SHP77 (cell line): ENCODE measurements around the gene PPP1R12C.
A peak's percentile ranks its signal among the peaks of the same experiment; 100 is the strongest.

Experiments used
- DNase-seq, 2 experiments: peaks; one replicate each; lab custom pipeline; 2025; lab: John Stamatoyannopoulos, UW

PPP1R12C gene

DNA sequence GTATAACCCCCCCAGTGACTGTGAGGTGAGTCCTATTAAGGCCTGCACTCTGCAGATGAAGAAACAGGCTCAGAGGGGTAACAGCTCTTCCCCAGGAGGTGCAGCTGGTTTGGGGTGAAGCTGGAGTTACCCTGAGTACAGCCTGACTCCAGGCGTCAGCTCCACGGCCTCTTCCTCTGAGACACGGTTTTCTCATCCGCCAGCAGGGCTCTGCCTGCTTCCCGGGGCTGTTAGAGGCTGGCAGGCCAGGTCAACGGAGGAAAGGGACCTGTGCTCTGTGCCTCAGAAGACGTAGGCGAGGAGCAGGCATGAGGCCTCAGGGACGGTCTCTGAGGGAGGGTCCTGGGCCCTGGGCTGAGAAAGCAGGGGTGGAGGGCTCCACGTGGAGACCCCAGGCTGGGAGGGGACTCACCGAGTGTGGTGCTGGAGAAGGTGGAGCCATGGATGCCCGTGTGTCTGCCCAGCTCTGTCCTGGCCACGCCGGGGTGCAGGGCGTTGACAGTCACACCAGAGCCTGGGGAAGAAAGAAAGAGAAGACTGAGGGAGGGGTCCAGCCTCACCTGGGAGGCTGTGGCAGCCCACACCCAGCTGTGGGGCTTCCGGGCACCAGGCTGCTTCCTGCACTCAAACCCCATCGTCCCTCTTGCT is 70.3 kb downstream of the PPP1R12C start:
- DNase-seq: no peak

DNA sequence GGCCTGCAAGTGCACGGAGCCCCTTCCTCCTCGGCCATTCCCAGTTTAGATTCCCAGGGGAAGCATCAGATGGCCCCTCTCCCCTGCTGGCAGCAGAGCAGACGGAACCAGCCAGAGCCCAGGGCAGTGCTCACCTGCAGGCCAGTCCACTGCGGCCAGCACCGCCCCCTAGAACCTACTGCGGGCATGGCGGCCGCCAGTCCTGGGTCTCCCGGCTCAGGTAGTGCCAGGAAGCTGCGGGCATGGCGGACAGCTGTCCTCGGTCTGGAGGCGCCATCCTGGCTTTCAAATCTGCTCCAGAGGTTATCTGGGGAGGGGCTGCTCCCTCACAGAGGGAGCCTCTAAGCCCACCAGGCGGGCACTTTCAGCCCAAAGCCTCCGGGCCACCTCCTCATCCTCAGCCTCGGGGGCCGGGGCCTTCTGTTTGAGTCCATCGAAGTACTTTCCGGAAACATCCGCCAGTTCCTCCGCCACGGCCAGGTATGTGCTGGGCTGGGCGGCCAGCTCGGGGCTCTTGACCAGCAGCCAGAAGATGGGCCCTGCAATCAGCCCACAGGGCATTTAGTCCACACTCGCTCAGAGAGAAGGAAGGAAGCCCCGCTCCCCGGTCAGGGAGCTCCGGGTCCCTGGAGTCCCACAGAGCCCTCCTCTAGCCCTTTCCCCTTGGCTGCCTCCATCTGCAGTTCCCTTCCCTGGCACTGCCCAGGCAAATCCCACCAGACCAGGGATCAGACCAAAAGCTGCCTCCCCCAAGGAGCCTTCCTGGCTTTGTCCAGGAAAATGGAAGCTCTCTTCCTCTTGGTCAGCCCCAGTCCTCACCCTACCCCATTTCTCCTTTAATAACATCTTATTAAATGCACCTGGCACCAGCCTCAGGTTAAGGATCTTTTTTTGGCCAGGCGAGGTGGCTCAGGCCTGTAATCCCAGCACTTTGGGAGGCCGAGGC is 72.4 kb downstream of the PPP1R12C start:
- no peak for DNase-seq

- DNase-seq: peak in 1 of 2 experiments; percentile 16
Observed at GRCh38 chr19:55044286-55044685, 73.2 kb downstream of the PPP1R12C start.

DNA sequence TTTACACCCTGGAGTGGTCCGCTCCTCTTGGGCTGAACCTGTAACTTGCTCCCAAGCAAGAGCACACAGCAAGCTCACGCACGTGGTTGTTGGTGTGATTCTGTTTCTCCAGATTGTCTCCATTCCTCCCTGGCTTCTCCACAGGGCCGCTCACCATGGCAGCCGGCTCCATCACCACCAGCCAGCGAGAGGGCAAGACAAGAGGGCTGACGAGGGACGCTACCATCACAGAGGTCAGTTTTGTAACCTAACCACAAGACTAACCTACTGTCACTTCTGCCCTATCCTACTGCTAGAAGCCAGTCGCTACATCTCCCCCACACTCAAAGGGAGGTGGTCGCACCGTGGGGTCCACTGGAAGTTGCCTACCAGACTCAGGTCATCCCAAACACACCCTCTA is 74.7 kb downstream of the PPP1R12C start:
- no peak for DNase-seq

DNA sequence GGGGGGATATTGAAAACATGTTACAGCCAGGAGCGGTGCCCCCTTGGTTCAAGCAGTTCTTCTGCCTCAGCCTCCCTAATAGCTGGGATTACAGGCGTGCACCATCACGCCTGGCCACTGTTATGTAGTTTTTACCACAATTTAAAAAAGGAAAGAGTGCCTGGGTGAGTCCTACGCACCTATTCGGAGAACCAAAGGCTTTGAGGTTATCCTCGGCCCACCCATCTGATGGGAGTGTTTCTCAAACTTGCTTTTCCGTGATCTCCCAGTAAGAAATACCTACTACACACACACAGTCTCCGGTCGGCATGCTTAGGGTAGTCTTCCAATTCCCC is 75.1 kb downstream of the PPP1R12C start:
- no peak for DNase-seq

DNA sequence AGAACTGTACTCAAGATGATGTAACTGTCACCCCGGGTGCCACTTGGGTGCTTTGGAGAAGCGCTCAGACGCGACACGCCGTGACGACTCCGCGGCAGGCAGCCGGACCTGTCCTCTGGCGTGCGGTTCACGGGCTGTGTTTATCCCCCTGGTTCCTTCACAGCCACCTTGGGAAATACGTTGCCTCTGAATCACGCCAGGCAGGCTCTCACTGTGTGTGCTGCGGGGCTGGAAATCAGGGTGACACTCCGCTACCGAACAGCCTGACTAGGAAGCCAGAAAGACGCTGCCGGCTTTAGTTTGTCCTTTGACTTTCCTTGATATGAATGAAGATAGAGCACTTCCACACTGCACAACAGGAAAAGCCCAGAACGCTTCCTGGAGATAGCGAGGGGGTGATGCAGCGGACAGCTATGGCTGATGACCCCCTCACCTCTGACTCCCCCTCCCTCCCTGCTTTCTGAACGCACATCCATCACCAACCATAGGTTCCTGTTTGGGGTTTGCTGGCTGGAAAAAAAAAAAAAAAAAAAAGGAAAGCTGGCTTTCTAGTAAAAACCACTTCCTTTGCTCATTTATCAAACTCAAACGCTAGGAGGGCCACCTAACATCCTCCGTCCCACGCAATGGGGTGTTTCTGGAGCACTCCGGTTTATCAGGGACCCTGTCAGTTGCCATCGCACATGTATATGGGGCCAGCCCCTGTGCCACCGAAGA is 75.7 kb downstream of the PPP1R12C start:
- DNase-seq: no peak

DNA sequence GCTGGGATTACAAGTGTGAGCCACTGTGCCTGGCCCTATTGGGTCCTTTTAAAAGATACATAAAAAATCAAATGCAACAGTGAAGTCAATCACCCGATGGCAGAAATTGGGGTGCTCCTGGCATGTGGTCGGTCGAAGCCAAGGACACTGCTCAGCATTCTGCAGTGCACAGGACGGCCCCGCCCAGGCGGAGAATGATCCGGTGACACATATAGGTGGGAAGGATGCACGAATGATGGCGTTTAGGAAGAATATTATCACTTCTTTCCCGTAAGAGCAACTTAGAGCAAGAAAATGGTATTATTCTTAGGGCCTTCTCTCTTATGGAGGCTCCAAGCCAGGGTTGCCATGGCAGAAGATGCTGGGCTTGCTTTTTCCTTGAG is 76.2 kb downstream of the PPP1R12C start:
- DNase-seq: no peak
